ENCODE measurements around the gene C20orf204. TPM values are rescaled to one million over a fixed set of nuclear protein-coding genes. Genes with fewer than 3 reads are reported as not detected.

Gene C20orf204, protein sequence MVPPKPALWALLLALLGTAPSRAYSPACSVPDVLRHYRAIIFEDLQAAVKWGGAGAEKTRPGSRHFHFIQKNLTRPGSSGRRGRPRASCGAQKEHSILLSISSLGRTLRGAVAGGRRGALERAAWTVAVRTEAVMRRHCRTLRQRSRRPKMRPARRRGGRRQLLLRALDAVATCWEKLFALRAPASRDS
- 1.0 TPM for total RNA-seq

DNA sequence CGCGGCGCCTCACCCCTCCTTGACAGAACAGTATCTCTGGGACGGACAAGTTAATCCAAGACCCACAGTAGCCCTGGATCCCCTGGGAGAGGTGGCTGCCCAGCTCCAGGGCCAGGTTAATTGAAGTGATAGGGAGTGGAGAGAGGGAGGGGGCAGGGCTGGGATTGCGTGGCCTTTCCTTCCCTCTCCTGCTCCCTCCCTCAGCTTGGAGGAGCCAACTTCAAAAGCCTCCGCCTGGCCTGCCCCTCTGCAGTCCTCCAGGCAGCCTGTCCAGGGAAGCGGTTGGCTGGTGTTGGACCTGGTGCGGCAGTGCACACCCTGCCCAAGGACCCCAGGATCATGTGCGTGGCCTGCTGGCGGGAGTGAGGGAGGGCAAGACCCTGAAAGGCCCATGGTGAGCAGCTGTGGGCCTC lies at the start of gene C20orf204:
Gene C20orf204, plus strand, starts transcription at position 250 of the 413 bp plus-strand sequence. Its CDS starts 142 bp downstream, at position 392.

DNA sequence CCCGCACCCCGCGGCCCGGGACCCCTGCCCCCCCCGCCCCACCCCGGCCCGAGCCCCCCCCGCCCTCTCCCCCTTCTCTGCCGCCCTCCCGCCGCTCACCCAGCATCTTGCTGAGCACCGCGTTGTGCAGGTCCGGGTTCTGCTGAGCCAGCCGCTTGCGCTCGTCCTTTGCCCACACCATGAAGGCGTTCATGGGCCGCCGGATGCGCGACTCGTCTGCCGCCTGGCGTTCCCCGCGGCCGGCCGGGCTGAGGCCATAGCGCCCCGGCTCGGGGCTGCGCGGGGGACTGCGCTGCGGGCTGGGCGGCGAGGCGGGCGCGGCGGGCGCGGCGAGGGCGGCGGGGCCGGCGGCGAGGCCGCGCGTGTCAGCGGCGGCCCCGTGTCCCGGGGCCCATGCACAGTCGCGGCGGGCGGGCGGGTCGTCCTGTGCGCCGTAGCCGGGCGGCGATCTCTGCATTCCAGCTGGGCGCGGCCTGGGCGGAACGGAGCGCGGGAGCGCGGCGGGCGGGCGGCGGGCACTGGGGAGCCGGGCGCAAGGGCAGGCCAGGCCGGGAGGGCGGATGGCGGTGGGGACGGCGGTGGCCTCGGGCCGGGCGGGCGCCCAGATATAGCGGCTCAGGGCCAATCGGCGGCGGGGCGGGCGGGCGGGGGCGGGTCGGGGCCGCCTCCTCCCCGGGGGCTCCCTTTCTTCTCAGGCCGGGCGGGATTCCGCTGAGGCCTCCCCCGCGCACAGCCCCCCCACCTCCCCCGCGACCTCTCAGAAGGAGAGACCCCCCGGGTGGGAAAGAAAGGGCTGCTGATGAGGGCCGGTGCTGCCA lies 13.3 kb downstream of the C20orf204 start, which contains the start of gene SOX18:
Gene SOX18, minus strand, starts transcription at position 580 of the 818 bp plus-strand sequence. Its CDS starts 123 bp downstream, at position 457.

DNA sequence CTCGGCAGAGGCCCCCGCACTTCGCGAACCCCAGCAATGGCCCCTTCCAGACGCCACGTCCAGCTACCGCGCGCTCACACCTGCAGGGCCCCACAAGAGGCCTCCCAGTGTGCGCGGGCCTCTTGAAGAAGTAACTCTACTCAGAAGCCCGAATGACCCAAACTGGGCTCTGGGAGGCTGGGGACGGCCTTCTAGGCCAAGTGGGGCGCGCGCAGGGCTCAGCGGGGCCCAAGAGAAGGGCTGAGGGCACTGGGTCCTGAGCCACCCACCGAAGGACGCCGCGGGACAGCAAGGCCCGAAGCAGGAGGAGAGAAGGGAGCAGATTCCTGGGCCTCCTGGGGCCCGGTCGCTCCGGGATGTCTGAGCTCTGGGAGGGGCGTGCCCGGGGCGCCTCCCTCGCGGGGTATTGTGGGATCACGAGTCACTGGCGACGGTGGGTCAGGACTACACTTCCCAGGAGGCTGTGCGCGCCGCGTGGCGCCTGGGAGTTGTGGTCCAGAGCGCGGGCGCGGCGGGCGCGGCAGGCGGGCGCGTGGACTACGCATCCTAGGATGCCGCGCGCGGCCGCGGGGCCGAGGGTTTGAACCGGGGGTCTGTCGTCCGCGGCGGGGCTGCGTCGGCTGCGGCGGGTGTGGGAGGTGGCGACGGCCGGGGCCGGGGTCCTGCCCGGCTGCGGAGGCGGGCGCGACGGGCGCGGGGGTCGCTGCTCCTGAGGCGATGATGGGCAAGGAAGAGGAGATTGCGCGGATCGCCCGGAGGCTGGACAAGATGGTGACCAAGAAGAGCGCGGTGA lies 26.8 kb downstream of the C20orf204 start, which contains the start of gene TCEA2:
Gene TCEA2, plus strand, starts transcription at position 603 of the 793 bp plus-strand sequence. Its CDS starts 115 bp downstream, at position 718.

DNA sequence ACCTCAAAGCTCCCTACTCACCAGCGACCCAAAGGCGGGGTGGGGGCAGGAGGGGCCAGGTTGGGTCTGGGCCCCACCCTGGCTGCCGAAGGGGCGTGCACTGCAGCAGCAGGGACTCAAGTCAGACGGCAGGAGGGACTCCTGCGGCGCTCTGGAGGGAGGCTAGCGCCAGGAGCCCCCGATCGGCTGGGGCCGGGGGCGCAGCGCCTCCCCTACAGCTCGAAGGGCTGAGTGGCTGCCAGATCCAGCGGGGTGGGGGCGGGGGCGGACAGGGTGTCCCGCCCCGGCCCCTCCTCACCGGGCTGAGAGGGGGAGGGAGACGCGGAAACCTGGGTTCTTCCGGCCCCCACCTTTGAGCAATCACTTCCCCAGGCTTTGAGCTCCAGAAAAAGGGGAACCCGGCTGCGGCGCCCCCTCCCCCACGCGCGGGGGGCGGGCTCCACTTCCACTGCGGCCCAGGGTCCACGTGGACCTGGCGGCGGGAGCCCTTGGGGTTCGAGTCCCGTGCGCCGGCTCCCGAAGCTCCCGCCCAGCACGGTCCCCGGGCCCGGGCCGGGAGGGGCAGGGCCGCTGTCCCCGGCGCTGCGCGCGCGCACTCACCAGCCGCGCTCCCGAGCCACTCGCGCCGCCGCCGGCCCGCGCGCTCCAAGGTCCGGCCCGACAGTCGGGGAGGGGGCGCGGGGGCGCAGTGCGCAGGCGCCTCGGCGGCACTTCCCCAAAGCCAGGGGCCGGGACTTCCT lies 43.5 kb downstream of the C20orf204 start, which contains the start of gene RGS19:
Gene RGS19, minus strand, starts transcription at position 246 of the 740 bp plus-strand sequence. CDS start 2,632 bp downstream, outside the sequence.

DNA sequence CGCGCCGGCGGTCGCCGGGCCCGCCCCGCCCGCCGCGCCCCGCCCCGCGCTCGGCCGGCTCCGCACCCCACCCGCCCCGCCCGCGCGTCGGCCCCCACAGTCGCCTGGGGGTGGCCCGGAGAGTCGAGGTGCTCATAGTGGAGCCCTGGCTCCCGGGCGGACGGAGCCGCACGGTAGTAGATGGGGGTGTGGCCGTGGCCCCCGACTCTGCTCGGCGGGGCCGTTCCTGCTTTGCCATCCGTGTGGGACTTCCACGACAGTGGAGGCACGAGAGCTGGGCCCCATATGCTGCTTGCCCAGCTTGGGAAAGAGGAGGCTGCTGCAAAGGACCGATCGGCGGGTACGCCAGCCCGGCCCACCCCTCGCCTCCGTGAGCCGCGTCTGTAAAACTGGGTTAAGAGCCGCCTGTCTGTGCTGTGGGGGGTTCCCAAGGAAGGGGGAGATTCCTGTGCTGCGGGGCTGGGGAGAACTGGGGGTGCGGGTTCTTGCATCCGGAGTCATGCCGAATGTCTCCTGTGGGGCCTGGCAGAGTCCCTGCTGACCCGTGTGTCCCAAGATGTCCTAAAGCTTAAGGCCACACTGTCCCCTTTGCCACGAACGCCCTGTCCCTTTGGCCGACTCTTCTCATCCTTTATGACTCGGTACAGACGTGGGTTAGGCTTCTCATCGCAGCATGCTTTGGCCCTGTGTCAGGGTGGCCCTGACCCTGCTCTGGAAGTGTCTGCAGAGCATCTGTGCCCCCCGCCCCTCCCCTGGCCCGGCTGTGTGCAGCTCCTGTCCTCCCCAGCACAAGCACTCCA lies 44.2 kb downstream of the C20orf204 start, which contains the start of gene OPRL1:
Gene OPRL1, plus strand, starts transcription at position 70 of the 800 bp plus-strand sequence. CDS start 12,639 bp downstream, outside the sequence.

DNA sequence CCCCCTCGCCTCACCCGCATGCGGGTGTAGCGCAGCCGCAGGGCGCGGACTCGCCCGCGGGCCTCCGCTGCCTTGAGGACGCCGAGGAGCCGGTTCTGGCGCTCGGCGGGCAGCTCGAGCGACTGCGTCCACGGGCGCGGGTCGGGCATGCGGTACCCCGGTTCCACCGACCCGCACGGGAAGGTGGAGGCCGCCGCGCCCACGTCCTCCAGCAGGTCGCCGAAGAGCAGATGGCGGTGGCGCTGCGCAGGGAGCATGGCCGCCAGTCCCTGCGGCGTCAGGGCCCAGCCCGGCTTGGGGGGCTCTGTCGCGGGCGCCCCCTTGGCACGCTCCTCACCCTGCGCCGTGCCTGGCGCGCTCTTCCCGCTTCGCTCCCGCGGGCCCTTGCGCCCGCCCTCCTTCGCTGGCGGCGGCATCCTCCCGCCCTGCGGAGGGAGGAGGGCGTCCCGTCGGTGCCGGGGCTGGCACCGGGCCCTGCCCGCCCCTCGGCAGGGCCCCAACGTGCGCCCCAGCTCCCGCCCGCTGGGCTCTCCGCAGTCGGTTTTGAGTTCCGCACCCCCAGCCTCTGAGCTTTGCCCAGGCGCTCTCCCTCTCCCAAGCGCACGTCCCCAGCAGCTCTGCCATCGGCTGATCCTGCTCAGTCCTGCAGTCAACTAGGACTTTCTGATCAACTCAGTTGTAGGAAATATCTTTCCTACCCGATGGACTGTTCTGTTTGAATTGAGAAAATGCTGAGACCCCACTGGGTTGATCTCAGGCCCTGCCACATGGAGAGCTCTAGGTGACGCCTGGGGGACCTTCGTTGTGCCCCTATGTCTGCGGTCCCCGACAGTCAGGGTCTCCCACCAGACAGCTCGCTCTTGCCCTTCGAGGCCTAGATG lies 48.1 kb downstream of the C20orf204 start, which contains the start of gene LKAAEAR1:
Gene LKAAEAR1, minus strand, starts transcription at position 595 of the 881 bp plus-strand sequence. Its CDS starts 179 bp downstream, at position 416.

Other genes with a start within 250 kb of the C20orf204 start
- 12.1 TPM for gene ZBTB46, start 204.9 kb upstream of the C20orf204 start, total RNA-seq
- gene ABHD16B, start 174.7 kb upstream of the C20orf204 start, total RNA-seq: not detected
- 69.2 TPM for gene TPD52L2, start 170.9 kb upstream of the C20orf204 start, total RNA-seq
- 55.5 TPM for gene DNAJC5, start 141.1 kb upstream of the C20orf204 start, total RNA-seq
- gene UCKL1, start 79.8 kb upstream of the C20orf204 start, total RNA-seq: 44.6 TPM
- 19.7 TPM for gene ZNF512B, start 66.3 kb upstream of the C20orf204 start, total RNA-seq
- gene SAMD10, start 56.5 kb upstream of the C20orf204 start, total RNA-seq: 8.9 TPM
- 80.9 TPM for gene PRPF6, start 55.0 kb upstream of the C20orf204 start, total RNA-seq
- 7.1 TPM for gene SOX18, start 13.5 kb downstream of the C20orf204 start, total RNA-seq
- 41.7 TPM for gene TCEA2, start 27.0 kb downstream of the C20orf204 start, total RNA-seq
- gene RGS19, start 43.3 kb downstream of the C20orf204 start, total RNA-seq: 6.3 TPM
- gene OPRL1, start 43.9 kb downstream of the C20orf204 start, total RNA-seq: 3.5 TPM
- 0.82 TPM for gene LKAAEAR1, start 48.2 kb downstream of the C20orf204 start, total RNA-seq
- not detected for gene NPBWR2, start 71.4 kb downstream of the C20orf204 start, total RNA-seq
- 37.3 TPM for gene MYT1, start 128.3 kb downstream of the C20orf204 start, total RNA-seq
- gene PCMTD2, start 219.6 kb downstream of the C20orf204 start, total RNA-seq: 326 TPM